GM21381 (cell line): ENCODE results near the gene PDZRN3.
"Not testable (repeated sequence)": the region's sequence is repeated elsewhere in the genome, so short reads cannot be mapped to it uniquely, and the experiment has no call there.

Source experiments
- ATAC-seq: cut with Tn5 transposase; IDR thresholded peaks from one replicate; pipeline ENCODE4 v1.9.1; 2021; ENCODE audit warnings: mild to moderate bottlenecking, moderate library complexity; ENCODE audit not compliant: unreplicated experiment

Gene PDZRN3

DNA sequence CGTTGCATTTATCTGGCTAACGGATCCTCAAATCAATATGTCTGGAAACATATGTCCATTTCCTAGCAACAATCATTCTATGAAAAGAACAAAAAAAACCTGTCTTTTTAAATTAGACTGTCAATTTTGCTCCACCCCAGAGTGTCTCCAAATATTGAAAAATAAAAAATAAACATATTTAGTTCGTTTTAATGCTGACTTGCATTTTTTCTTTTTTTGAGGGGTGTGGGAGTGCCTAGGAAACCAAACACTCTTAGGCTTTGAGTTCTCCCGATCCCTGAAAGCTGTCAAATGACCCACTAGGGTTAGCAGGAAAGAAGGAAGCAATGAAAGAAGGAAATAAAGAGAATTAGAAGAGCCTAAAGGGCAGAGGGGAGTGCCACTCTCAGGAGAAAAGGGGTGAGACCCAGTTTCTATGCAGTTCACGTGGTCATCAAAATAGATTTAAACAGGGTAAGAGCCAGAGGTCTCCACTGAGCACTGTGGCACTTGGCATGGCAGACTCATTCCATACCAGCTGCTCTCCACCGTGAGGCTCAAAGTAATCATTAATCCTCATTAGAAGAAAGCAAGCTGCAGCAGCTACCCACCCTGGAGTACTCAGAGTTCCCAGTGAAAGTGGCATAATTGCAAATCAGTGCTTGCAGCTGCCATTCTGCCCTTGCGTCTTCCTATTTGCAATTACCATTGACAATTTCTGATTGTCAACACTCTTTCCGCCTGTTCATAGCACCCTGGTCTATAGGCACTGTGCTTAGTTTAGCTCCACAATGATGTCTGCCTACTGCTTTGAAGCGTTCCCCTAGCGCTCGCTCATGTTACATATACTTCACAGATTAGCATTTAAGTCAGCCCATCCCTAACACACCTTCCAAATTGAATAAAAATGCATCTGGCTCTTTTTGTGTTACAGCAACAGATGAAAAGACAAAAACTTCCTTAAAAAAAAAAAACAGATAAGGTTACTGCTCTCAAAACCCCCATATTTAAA is 32.3 kb downstream of the PDZRN3 start:
- no peak for ATAC-seq

DNA sequence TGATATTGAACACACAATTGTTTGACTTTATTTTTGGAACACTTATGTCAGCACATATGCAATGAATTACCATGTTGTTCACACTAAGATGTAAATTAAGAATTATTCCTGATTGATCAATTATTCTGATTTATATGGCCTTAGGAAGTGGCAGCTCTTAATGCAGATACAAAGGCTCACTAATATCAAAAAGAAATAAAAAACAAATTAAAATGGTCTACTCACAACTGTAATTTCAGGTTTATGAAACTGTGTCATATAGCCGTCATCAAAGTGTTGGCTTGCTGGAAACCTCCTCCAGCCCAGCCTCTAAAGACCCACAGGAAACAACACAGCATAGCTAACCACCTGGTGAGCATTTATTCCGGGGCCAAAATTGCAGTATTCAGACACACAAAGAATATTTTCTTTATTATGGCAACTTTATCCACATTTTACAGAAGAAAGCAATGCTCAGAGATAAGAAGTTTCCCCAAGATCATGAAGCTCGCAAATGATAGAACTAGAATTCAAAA is 33.4 kb downstream of the PDZRN3 start:
- ATAC-seq, result no peak

DNA sequence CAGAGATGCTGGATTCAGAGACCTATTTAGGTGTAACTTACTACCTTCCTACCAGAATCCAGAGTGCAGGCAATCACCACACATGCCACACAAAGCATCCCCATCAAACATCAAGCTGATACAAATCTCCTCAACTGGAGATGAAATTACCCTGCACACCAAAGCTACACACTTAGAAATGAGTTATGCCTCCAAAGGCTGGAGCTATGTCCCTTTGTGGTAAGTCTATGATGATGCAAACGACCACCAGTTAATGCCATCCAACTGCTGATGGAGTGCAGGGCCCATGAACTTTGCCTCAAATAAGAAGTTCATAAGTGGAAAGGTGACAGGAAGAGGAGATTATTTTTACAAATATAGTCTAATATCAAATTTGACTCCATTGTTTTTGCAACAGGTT is 38.1 kb downstream of the PDZRN3 start:
- no peak for ATAC-seq

DNA sequence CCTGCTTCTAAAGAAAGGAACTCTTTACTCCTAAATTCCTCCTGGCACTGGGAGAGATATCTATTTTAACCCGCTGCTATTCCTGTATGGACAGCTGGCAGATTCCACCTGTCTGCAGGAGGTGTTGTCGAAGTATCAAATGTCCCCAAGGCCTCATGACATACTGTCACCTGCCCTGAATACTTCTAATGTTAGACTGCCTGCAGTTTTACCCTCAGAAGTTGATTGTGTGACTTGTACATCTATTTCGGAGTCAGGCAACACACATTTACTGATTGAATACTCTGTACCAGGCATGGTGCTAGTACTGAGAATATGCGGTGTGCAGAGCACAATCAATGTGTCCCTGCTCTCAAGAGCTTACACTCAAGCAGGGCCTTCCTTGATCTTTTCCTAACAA is 38.6 kb downstream of the PDZRN3 start:
- no peak for ATAC-seq

DNA sequence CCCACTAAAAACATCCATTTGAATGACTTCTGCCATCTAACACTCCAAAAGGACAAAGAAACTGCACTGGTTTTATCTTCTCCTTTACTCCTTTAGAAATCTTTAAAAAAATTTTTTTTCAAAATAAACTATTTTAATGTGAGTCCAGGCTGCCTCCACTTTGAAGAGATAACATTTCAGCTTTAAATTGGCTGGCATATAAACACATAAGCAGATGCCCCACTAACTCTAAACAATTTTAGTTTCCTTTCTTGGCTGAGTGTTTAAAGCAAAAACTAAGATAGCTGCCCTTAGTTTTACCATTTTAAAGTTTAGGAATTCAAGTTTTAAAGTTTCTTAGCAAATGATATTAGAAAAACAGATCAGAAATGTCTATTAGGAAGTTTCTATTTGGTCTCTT is 39.9 kb downstream of the PDZRN3 start:
- ATAC-seq, result no peak

DNA sequence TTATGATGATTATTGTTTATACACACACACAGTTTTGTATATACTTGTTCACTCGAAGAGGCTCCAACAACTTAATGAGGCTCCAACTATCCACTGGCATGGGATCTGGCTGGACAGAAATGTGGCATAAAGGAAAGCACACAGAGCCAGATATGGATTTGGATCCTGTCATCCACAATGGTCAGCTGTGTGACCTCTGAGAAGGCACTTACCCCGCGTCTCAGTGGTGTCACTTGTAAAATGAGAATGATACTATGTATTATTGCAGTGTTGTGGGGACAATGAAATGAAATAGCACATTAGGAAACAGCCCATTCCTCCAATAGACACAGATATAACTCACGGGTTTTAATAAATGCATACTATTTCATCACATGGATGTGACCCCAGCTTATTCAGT is 42.2 kb downstream of the PDZRN3 start:
- no peak for ATAC-seq

DNA sequence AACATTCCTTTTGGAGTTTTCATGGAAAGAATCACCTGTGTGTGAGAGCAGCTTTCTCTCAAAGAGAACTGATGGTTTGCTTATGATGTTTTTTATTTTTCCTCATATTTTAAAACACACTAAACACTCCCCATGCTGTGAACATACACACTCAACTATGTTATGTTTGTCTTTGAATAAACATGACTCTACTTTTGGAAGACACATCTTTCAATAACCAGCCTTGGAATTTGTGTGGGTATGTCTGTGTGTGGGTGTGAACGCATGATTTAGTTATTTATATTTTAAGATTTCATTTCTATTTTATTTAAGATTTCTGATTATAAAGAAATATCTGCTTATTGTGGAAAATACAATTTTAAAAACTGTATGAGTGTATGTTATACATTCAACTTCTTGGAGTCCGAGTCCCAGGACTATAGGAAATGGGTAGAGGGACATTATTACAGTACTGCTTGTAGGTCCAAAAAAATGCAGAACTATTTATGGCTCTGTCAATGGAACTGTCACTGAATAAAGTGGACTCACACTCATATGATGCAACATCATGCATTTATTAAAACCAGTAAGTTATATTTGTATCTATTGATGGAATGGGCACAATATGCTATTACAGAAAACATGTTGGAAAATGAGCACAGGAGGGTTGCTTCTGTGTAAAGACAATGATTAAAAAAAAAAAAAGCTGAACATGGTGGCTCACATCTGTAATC is 43.5 kb downstream of the PDZRN3 start:
- no peak for ATAC-seq

DNA sequence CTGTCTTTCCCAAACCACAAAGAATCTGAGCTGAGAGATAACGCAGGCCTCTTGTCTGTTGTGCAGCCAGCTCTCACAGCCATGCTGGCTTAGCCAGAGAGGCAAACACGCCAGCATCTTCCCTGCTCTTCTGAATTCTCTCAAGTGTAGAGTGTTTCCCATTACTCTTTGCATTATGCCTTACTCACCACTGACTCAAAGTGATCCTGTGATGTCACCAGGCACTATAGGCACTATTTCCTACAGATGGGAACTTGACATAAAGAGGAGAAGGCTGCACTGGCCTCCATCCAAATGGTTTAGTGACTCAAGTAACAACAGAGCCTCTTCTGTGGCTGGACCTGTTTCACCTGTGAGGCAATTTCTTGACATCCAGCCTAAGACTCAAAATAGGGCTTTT is 44.4 kb downstream of the PDZRN3 start:
- no peak for ATAC-seq

DNA sequence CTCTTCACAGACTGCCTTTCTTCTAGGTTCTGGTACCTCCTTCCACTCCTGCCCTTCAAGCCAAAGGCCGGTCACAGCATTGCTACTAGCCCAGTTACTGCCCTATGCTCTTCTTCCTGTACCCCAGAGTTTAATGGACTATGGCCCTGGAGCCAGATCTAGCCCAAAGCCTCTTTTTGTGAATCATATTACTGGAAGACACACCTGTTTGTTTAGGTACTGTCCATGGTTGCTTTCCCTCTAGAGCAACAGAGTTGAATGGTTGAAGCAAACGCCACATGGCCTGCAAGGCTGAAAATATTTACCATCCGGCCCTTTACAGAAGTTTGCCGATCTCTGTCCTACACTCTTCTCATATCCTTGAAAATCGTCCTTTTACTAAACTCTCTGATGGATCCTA is 47.0 kb downstream of the PDZRN3 start:
- ATAC-seq, result no peak

DNA sequence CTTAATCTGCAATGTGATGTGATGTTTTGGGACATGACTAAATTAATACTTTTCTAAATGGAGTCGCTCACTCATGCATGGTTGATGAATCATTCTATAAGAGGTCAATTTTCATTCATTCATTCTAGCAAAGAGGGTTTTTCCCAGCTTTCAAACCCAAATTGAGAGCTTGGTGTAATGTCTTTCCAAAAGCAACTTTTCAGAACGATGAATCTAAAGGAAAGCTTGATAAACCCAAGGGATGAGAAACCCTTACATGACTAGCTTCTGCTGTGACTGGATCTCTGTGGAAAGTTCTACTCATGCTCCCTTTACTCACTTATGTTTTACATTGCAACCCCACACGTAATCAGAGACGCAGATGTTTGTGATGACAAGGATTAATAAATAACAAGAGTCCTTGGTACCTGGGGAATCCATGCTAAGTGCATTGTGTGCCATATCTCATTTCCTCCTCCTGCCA is 47.7 kb downstream of the PDZRN3 start:
- ATAC-seq, result no peak

DNA sequence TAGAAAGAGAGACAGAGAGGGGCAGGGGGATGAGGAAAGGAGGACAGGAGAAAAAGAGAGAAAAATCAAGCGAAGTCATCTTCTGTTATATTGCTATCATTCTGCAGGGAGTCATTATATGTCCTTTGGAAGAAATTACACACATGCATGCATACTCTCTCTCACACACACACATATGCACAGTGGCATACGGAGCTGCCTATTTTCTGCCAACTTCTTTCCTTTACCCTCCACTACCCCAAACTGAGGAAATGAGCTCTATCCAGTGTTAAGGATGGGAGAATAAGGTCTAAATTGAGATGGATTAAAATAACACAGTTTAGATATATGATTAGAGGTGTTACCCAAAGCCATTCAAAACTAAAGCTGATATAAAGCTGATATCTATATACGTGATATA is 48.8 kb downstream of the PDZRN3 start:
- ATAC-seq, result no peak

DNA sequence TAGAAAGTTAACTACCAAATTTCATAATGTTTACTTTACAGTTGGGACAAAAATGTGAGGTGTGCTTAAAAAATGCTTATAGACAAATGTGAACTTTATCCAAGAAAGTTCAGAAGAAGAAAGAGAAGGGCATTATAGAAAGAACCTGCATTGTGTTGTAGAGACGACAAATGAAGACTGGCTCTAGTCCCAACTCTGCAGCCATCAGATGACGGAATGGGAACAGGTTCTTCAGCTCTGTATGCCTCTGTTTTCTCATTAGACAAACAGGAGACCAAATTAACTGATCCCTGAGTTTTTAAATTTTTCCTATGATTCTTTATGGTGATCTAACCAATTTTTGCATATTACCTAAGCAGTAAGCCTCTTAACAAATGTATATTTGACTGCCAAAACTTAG is 49.2 kb downstream of the PDZRN3 start:
- no peak for ATAC-seq

DNA sequence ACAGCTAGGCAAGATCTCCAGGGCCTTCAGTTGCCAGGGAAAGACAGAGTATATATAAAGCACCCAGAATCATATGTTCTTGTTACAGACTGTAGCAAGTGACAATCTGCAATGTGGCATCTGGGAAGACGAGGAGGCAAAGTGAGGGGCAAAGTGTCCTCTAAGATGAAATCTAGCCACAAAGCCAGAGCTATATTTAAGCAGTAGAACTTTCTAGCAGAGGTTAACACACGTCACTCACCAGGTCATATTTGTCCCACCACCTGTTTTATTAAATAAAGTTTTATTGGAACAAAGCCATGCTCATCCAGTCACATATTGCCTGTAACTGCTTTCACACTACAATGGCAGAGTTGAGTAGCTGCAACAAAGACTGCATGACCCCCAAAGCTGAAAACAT is 51.5 kb downstream of the PDZRN3 start:
- no peak for ATAC-seq

DNA sequence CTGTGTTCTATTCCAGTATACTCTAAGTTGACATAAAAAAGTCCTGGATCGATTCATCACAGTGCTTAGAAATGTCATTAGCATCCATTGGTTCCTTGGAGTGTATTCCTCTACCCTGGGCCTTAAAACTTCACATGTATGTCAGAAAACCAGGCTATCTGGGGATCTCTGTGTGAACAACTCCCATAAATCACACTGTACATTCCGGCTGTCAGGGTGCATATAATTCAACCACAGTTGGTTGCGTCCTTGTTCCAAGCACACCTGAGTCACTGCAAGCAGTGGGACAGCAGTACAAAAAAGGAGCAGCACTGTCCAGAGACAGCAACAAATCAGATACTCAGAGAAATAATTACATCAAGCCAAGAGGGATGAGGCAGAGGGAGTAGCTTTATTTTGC is 52.4 kb downstream of the PDZRN3 start:
- no peak for ATAC-seq

DNA sequence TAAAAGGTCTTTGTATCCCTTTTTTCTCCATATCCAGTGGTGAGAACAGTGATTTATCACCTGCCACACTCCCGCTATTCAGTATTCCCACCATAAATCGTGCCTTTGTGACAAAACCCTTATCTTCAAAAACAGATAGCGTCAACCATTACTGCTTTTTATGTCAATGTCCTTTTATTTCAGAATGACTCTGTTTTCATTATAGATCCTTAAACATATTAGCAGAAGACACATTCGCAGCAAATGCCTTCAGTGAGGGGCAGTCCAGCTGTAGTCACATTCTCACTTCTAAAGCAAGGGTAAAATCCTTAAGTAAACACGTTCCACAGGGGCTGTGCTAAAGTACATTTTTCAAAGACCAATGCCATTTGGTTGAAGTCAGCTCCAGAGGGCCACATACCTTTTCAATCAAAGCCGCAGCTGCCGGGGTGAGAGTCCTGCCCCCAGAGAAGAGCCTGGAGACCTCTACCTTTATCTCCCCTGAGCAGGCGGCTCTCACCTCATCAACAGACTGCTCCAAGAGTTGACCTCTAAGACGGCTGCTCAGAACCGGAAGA is 53.4 kb downstream of the PDZRN3 start:
- ATAC-seq, result no peak

DNA sequence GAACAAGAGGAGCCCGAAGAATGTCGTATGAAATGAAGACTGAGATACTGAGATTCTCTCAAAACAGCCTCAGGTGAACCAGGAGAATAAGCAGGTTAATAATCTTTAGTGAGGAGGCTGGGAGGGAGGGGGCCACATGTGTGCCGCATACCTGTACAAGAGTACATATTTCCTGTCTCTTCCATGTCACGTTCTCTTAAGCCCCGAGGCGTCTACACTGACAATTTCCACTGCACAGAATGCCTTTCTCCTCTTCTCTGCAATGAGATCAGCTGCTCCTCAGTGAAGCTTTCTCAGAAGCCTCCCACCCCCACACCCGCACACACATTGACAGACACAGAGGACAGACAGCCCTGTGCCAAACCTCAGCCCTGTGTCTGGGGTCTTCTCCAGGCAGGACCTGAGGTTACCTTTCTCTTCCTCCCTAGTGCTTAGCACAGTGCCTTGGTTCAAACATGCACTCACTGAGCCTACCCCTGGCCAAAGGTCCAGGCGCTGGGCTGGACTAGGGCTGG is 55.4 kb downstream of the PDZRN3 start:
- ATAC-seq, result no peak

DNA sequence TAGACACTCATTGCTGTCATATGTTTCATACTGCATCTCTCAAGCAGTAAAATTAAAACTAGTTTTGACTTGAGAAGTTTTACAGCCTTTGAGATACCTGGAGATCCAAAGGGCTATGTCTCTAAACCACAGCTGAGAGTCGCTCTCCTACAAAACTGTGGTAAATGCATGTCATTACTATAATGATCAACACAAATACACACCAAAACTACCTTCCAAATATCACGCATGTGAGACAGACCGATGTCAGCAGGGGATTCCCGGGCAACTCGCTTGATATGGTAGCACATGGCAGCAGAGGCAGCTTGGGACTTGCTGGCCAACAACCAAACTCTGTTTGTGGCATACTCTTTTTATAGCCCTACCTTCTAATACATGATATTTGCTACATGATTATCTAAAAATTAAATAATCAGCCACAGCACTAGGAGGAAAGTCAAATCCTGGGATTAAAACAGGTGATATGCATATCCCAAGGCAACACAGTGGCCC is 56.3 kb downstream of the PDZRN3 start:
- no peak for ATAC-seq

DNA sequence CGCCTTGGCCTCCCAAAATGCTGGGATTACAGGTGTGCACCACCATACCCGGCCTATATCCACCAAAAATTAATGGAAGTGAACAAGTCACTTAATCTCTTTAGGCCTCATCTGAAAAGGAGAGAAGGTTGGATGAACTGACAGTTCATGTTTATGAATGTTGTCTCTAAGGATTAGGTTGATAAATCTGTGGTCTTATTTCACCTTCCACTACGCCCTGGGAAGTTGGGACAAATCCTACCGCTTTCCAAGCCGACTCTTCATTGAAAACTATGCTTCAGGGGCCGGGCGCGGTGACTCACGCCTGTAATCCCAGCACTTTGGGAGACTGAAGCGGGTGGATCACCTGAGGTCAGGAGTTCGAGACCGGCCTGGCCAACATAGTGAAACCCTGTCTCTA is 59.4 kb downstream of the PDZRN3 start:
- not testable (repeated sequence) for ATAC-seq

DNA sequence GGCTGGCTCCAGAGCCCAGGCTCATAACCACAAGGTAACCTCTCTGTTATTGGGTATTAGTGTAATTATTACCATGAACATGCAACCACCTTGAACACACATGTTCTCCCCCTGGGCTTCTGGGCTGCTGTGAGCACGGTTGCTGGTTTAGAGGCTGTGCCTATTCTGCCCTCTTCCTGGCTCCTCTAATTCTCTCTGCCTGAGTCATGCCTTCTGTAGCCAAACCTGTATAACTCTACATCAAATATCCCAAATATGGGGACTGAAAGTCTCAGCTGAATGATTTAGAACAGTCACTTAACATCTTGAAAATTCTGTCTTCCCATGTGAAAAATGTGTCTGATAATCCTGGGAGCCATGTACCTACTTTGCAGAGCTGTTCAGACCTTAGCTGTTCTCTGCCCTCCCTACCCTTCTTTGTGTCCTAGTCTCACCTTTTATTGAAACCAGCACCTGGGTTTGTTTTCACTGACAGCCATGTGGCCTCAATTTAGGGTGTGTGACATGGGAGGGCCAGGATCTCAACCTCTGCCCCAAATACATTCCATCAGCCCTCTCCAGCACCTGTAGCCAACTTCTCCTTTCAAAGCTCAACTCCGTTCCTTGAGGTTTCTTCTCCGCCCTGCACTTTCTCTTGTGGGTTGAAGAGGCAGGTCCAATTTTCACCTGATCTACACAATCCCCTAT is 60.7 kb downstream of the PDZRN3 start:
- ATAC-seq, result no peak

DNA sequence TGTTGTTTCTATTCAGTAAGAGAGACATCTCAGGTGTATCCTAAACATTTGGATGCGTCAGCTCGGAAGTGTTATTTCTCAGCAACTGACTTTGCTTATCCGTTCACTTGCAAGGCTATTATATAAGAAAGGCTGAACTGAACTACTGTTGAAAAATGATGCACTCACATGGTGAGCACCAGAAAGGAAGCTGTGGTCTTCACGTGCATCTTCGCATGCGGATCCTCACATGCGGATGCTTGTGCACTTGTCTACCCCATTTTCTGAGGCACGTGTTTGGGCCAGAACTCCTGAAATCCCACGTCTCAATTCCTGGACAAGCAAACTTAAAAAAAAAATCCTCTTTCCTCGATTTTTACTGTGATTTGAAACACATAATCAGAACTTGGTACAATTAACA is 63.2 kb downstream of the PDZRN3 start:
- no peak for ATAC-seq

DNA sequence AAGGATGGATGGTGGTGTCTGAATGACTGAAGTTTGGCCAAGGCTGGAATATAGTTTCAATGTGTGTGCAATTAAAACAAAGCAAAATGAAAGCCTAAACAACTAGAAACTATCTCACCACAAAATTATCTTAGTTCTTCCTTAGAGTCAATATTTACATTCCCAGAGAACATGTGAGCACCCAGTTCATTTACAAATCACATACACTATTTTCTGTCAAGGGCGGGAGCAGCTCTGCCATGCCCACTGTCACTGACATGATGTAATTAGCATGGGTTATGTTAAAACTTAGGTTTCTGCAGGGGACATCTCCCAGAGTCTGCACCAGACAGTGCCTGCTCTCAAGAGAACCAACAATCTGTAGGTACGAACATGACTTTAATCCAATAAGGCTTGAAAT is 65.0 kb downstream of the PDZRN3 start:
- no peak for ATAC-seq
